ENCODE results near the gene CDYL2. TPM values are rescaled to one million over a fixed set of nuclear protein-coding genes. Genes with fewer than 3 reads are reported as not detected.

The CDYL2 gene
- total and polyA plus RNA-seq, 7 donors = 0.23 to 2.2 (median 1.0) TPM

GRCh38 chr16:80681436-80681835 lies 123.0 kb downstream of the CDYL2 start:
- no peak for TF ChIP-seq CTCF (IDR thresholded peaks at IDR 0.05)
- Histone ChIP-seq H3K27ac (no peak overlapping the region), H3K36me3 (ENCODE audit: insufficient read depth in 1 of 2, low read depth in 1 of 2) (no peaks in the 10 kb centered on the region), H3K4me1 (no peaks in the 10 kb centered on the region), H3K9me3 (no peaks in the 10 kb centered on the region), H3K4me3 (no peak overlapping the region), H3K27me3 (ENCODE audit: insufficient read depth in 3 of 3, low read length in 2 of 3) (no peaks in the 10 kb centered on the region)
- intact Hi-C loops (cut with DNase I) = no loop called here
- WGBS, 3 donors = 83 to 85% (median 84%) methylated on average over 7 of the region's 7 CpGs
- DNase-seq = no peak
- no peak for ATAC-seq

GRCh38 chr16:80680839-80681238 lies 123.6 kb downstream of the CDYL2 start:
- 91 to 92% (median 92%) methylated on average over 6 of the region's 6 CpGs for WGBS, 3 donors
- no peak for TF ChIP-seq CTCF (IDR thresholded peaks at IDR 0.05)
- Histone ChIP-seq H3K36me3 (ENCODE audit: insufficient read depth in 1 of 2, low read depth in 1 of 2) (no peaks in the 10 kb centered on the region), H3K4me1 (no peaks in the 10 kb centered on the region), H3K9me3 (no peaks in the 10 kb centered on the region), H3K27ac (no peak overlapping the region), H3K27me3 (ENCODE audit: insufficient read depth in 3 of 3, low read length in 2 of 3) (no peaks in the 10 kb centered on the region), H3K4me3 (no peak overlapping the region)
- intact Hi-C loops (cut with DNase I) = no loop called here
- no peak for ATAC-seq
- no peak for DNase-seq

GRCh38 chr16:80680046-80680445 lies 124.4 kb downstream of the CDYL2 start:
- TF ChIP-seq CTCF (IDR thresholded peaks at IDR 0.05) = no peak
- ATAC-seq (no peak), DNase-seq (no peak)
- Histone ChIP-seq H3K27me3 (ENCODE audit: insufficient read depth in 3 of 3, low read length in 2 of 3) (no peaks in the 10 kb centered on the region), H3K27ac (no peak overlapping the region), H3K4me1 (no peaks in the 10 kb centered on the region), H3K9me3 (no peaks in the 10 kb centered on the region), H3K4me3 (no peak overlapping the region), H3K36me3 (ENCODE audit: insufficient read depth in 1 of 2, low read depth in 1 of 2) (no peaks in the 10 kb centered on the region)
- 87 to 91% (median 88%) methylated on average over 7 of the region's 7 CpGs for WGBS, 3 donors
- intact Hi-C loops (cut with DNase I) = no loop called here

- H3K9me3 ChIP-seq = no peaks in the 10 kb centered on the region
- no peak overlapping the region for H3K27ac ChIP-seq
- H3K4me3 ChIP-seq = no peak overlapping the region
- DNase-seq (no peak), ATAC-seq (no peak)
- intact Hi-C loops (cut with DNase I) = no loop called here
- TF ChIP-seq CTCF (IDR thresholded peaks at IDR 0.05) = no peak
- 84 to 94% (median 90%) methylated on average over 1 of the region's 1 CpG for WGBS, 3 donors
- no peaks in the 10 kb centered on the region for H3K4me1 ChIP-seq
- no peaks in the 10 kb centered on the region for H3K36me3 ChIP-seq (ENCODE audit: insufficient read depth in 1 of 2, low read depth in 1 of 2)
- H3K27me3 ChIP-seq (ENCODE audit: insufficient read depth in 3 of 3, low read length in 2 of 3) = peaks cover 0 to 2% (median 0%) of the 10 kb centered on the region in 3 donors
These were observed 129.5 kb downstream of the CDYL2 start for GRCh38 chr16:80674884-80675283.

- Histone ChIP-seq H3K4me1 (no peaks in the 10 kb centered on the region), H3K4me3 (no peak overlapping the region), H3K27ac (no peak overlapping the region), H3K36me3 (ENCODE audit: insufficient read depth in 1 of 2, low read depth in 1 of 2) (no peaks in the 10 kb centered on the region), H3K9me3 (no peaks in the 10 kb centered on the region), H3K27me3 (ENCODE audit: insufficient read depth in 3 of 3, low read length in 2 of 3) (peaks cover 0 to 2% (median 0%) of the 10 kb centered on the region in 3 donors)
- TF ChIP-seq CTCF (IDR thresholded peaks at IDR 0.05) = no peak
- no peak for ATAC-seq
- DNase-seq = no peak
- intact Hi-C loops (cut with DNase I) = no loop called here
These were observed 132.0 kb downstream of the CDYL2 start for GRCh38 chr16:80672379-80672778.
